Measurements from ENCODE around the gene TMEM272.

GRCh38 chr13:51858433-51859247 is 13.7 kb upstream of the TMEM272 start:
- no peak for TF ChIP-seq CTCF (IDR thresholded peaks at IDR 0.05; ENCODE audit: borderline replicate concordance, extremely low read depth, low read length, poor library complexity, severe bottlenecking)
- no peak for TF ChIP-seq EZH2 (IDR thresholded peaks at IDR 0.05; ENCODE audit: borderline replicate concordance, low read depth, low read length, severe bottlenecking)
